HG02642 (cell line): ENCODE measurements around the gene C12orf54.
"Not testable (repeated sequence)": the region's sequence is repeated elsewhere in the genome, so short reads cannot be mapped to it uniquely, and the experiment has no call there.

Experiments
- ATAC-seq: cut with Tn5 transposase; IDR thresholded peaks from one replicate; pipeline ENCODE4 v1.9.1; 2021; ENCODE audit warnings: mild to moderate bottlenecking; ENCODE audit not compliant: unreplicated experiment, poor library complexity

The C12orf54 gene

GRCh38 chr12:48482198-48482597, at the start of gene C12orf54:
Gene C12orf54, plus strand, starts transcription at chr12:48482498. Its CDS starts 799 bp downstream, at chr12:48483297.
- no peak for ATAC-seq

DNA sequence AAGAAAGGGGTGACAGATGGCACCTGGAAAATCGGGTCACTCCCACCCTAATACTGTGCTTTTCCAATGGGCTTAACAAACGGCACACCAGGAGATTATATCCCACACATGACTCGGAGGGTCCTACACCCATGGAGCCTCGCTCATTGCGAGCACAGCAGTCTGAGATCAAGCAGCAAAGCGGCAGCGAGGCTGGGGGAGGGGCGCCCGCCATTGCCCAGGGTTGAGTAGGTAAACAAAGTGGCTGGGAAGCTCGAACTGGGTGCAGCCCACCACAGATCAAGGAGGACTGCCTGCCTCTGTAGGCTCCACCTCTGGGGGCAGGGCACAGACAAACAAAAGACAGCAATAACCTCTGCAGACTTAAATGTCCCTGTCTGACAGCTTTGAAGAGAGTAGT, 48.3 kb upstream of the C12orf54 start:
- ATAC-seq: not testable (repeated sequence)

- no peak for ATAC-seq
Observed at GRCh38 chr12:48441069-48441468, 41.2 kb upstream of the C12orf54 start.

DNA sequence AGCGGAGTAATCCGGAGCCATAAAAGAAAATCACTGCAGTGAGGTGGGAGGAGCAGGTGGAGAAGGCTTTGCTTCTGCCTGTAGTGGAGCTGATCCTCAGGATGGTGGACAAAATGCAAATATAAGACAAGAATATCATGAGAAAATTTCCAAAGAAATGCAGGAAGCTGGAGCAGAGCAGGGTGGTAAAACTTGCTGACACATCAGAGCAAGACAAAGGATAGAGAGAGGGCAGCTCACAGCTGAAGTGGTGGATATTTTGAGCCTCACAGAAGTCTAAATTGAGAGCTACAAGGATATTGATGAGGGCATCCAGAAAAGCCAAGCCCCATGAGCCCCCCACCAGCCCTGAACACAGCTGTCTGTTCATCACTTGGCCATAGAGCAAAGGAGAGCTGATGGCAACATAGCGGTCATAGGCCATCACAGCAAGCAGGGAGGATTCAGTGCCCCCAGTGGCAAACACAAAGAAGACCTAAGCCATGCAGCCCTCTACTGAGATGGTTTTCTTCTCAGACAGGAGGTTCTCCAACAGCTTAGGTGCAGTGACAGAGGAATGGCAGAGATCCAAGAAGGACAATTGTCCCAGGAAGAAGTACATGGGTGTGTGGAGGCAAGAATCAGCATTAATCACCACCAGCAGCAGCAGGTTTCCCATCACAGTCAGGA, 40.0 kb upstream of the C12orf54 start:
- no peak for ATAC-seq

- ATAC-seq: no peak
Observed at GRCh38 chr12:48445538-48445937, 36.8 kb upstream of the C12orf54 start.

DNA sequence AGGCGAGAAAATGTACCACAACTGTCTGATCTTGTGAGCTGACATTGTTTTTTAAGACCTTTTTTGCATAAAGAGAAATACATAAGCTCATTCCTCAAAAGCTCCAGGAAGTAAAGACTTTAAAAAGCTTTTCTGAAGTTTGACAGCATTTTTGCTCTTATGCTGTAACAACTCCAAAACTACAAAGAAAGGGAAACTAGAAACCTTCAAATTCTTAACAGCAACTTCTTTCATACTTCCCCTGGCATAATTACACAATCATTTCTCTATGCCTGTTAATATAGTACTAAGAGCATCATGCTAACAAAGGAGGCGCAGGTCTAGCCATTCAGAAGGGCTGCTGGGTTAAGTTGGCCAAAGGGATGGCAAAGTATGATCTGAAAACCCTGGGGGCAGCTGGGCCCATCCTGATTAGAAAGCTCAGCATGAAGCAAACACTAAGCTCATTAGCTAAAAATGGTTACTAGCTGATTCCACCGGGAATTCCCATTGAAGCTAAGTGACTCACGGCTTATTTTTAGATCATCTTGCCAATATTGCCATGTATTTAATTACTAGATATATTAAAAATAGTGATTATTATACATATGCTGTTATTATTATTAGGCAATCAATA, 36.0 kb upstream of the C12orf54 start:
- no peak for ATAC-seq

DNA sequence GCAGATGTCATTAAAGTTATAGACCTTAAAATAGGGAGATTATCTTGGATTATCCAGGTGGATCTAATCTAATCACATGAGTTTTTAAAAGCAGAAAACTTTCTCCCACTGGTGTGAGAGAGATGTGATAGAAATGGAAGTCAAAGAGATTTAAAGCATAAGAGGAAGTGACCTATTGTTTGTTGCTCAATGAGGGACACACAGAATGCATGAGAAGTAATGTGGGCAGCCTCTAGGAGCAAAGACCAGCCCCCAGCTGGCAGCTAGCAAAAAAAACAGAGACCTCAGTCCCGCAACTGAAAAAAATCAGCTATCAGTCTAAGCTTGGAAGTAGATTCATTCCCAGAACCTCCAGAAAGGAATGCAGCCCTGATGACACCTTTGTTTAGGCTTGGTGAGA, 34.5 kb upstream of the C12orf54 start:
- ATAC-seq: no peak

DNA sequence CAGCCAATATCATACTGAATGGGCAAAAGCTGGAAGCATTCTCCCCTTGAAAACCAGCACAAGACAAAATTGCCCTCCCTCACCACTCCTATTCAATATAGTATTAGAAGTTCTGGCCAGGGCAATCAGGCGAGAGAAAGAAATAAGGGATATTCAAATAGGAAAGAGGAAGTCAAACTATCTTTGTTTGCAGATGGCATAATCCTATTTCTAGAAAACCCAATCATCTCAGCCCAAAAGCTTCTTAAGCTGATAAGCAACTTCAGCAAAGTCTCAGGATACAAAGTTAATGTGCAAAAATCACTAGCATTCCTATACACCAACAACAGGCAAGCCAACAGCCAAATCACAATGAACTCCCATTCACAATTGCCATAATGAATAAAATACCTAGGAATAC, 30.9 kb upstream of the C12orf54 start:
- ATAC-seq: no peak

- not testable (repeated sequence) for ATAC-seq
Observed at GRCh38 chr12:48452961-48453360, 29.3 kb upstream of the C12orf54 start.

GRCh38 chr12:48454667-48455066, 27.6 kb upstream of the C12orf54 start:
- no peak for ATAC-seq

- ATAC-seq: no peak
Observed at GRCh38 chr12:48455116-48455515, 27.2 kb upstream of the C12orf54 start.

DNA sequence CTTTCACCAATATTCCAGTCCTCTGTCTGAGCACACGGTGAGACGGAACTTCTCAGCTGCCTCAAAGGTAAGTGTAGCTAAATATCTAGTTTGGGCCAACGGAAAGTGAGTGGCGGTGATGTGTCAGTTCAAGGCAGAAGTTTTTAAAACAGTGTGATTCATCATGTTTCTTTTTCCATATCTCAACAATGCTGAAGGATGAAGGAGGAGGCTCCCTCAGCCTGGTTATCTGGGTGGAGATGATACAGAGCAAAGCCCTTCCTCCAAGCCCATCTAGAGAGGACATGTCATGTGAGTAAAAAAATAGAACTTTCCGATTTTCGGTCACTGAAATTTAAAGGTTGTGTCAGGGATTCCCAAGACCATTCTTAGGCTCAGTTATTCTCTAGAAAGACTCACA, 23.0 kb upstream of the C12orf54 start:
- ATAC-seq: no peak

DNA sequence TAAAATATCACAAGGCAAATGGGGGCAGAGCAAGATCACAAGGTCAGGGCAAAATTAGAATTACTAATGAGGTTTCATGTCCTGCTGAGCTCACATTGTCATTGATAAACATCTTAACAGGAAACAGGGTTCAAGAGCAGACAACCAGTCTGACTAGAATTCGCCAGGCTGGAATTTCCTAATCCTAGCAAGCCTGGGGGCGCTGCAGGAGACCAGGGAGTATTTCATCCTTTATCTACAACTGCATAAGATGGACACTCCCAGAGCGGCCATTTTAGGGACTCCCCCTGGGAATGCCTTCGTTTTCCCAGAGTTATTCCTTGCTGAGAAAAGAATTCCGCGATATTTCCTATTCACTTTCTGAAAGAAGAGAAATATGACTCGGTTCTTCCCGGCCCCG, 13.3 kb upstream of the C12orf54 start:
- not testable (repeated sequence) for ATAC-seq

GRCh38 chr12:48472259-48472658, 10.0 kb upstream of the C12orf54 start, which contains the start of gene ANP32D:
Gene ANP32D, plus strand, starts transcription at chr12:48472559. Its CDS starts 106 bp downstream, at chr12:48472665.
- ATAC-seq: no peak

- no peak for ATAC-seq
Observed at GRCh38 chr12:48473061-48473460, 9.2 kb upstream of the C12orf54 start.

DNA sequence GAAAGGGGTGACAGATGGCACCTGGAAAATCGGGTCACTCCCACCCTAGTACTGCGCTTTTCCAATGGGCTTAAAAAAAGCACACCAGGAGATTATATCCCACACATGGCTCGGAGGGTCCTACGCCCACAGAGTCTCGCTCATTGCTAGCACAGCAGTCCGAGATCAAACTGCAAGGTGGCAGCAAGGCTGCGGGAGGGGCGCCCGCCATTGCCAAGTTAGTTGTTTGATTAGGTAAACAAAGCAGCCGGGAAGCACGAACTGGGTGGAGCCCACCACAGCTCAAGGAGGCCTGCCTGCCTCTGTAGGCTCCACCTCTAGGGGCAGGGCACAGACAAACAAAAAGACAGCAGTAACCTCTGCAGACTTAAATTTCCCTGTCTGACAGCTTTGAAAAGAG, 7.8 kb upstream of the C12orf54 start:
- not testable (repeated sequence) for ATAC-seq

DNA sequence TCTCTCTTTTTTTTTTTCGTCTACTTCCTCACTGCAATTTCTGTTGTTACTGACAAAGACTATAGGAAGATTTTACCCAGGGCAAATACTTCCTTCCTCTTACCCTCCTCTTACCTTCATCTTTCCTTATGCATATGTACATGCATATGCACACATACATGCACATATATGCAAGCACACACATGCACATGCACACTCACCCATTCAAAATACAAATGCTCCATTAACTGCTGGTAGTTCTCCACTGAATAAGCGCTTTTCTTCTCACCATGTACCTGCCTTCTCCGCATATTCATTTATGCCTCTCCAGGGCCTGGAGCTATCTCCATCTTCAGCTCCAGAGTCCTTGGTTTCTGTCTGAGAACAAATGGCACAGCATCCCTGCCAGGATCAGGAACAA, 632 bp downstream of the C12orf54 start:
- ATAC-seq: no peak

DNA sequence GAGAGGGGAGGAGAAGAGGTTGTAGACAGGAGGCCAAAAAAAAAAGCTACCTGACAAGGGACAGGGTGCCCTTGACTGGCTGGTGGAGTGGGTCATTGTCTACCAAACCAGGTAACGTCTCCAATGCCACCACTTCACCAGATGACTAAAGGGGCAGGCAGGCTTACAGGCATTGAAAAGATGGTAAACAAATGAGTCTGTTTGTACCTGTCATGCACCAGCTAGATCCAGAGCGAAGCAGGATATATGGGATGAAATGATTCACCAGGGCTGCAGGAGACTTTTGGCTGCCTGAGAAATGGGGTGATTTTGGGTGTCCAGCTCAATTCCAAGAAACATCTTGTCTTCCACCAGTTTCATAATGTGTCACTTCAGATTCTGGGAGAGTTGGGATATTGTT, 4.0 kb downstream of the C12orf54 start:
- ATAC-seq: no peak

DNA sequence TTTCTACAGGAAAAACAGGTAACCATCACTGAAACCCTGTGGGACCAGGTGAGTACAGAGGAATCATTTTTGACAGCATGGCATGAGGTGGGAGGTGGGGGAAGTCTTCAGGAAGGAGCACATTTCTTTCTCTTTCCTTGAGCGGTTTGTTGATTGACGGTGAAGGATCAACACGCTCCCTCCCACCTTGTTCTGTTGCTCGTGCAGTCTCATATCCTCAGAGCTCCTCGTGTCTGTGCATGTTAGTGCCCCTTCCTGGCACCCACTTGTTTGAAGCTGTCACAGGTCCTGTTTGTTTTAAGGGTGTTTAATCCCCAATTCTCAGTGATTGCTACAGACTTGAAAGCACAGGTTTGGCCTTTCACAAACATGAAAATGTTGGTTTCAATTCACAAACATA, 4.4 kb downstream of the C12orf54 start:
- ATAC-seq: no peak

DNA sequence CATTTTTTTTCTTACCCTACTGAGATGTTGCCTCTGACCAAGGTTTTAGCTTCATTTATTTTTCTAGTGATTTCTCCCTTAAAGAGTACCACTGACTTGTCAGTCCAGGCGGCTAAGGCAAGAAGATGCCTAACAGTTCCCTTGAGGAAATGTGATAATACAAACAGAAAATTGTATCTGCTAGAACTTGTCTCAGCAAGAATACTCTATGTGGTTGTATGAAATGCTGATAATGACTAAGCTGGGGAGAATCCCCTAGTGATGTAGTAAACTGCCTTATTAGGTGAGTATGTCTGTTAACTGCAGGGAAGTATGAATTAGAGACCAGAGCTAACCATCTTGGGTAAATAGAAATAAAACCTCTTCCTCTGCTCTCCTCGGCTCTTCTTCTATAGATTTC, 6.7 kb downstream of the C12orf54 start:
- ATAC-seq: peak; percentile 75

DNA sequence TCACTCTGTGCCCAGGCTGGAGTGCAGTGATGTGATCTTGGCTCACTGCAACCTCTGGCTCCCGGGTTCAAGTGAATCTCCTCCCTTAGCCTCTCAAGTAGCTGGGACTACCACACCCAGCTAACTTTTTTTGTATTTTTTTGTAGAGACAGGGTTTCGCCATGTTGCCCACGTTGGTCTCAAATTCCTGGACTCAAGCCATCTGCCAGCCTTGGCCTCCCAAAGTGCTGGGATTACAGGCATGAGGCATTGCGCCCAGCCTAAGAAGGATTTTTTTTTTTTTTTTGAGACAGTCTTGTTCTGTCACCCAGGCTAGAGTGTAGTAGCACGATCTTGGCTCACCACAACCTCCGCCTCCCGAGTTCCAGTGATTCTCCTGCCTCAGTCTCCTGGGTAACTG, 7.2 kb downstream of the C12orf54 start:
- ATAC-seq: not testable (repeated sequence)

DNA sequence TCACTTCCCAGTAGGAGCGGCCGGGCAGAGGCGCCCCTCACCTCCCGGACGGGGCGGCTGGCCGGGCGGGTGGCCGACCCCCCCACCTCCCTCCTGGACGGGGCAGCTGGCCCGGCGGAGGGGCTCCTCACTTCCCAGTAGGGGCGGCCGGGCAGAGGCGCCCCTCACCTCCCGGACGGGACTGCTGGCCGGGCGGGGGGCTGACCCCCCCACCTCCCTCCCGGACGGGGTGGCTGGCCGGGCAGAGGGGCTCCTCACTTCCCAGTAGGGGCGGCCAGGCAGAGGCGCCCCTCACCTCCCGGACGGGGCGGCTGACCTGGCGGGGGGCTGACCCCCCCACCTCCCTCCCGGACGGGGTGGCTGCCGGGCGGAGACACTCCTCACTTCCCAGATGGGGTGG, 18.0 kb downstream of the C12orf54 start:
- not testable (repeated sequence) for ATAC-seq
